Measurements from ENCODE around the gene WIPF2. TPM values are rescaled to one million over a fixed set of nuclear protein-coding genes. Genes with fewer than 3 reads are reported as not detected.

The WIPF2 gene
- total and polyA plus RNA-seq, 2 donors (not counting 3 experiments of a cell fraction or from before 2014, with no cell fraction given): 8.4 to 30.4 TPM

- Histone ChIP-seq H4K20me1 (replicated peaks; ENCODE audit: control insufficient read depth, extremely low read depth, insufficient read depth, low read length) (no peaks in the 10 kb centered on the region), H3K9ac (replicated peaks; ENCODE audit: extremely low read depth, insufficient read depth, low read length) (peak overlapping the region; percentile 3), H3K27me3 (ENCODE audit: control insufficient read depth in 2 of 2, insufficient read depth in 2 of 2, low read length in 2 of 2) (no peaks in the 10 kb centered on the region), H3K4me1 (ENCODE audit: control insufficient read depth, extremely low read depth, insufficient read depth, low read length) (peaks cover 3% of the 10 kb centered on the region), H3K4me2 (ENCODE audit: insufficient read depth, low read length) (peak overlapping the region; percentile 59), H3K4me3 (replicated peaks in 1 of 3; ENCODE audit: insufficient read depth in 1 of 3, low read depth in 1 of 3, low read length in 3 of 3) (no peak overlapping the region), H3K9me1 (replicated peaks; ENCODE audit: control insufficient read depth, extremely low read depth, insufficient read depth, low read length) (no peaks in the 10 kb centered on the region), H3K79me2 (ENCODE audit: control insufficient read depth, insufficient read depth, low read length) (no peaks in the 10 kb centered on the region), H3K9me3 (replicated peaks; ENCODE audit: control insufficient read depth, insufficient read depth, low read length) (no peaks in the 10 kb centered on the region), H3K27ac (ENCODE audit: insufficient read depth, low read depth, low read length) (no peak overlapping the region), H2AFZ (ENCODE audit: low read depth, low read length) (no peak overlapping the region), H3K36me3 (ENCODE audit: control insufficient read depth in 2 of 2, extremely low read depth in 1 of 2, insufficient read depth in 2 of 2, low read length in 2 of 2) (peaks cover 5 to 14% of the 10 kb centered on the region in 2 experiments)
- intact Hi-C loops (cut with micrococcal nuclease): no loop called here
- DNase-seq (ENCODE audit: low read depth, low spot score) (no peak), FAIRE-seq (no peak)
- dilution Hi-C loops (cut with MboI; ENCODE audit: extremely low pct_ligation_motif_present, low sequenced_read_pairs): no loop called here
- POLR2A ChIA-PET: no interaction called here
- CTCF ChIA-PET: interaction anchor here (0.7 to 1.4 kb wide), 2 partner anchors 8 to 14 kb away, joined by 3 to 4 read pairs; no protein-coding TSS in a partner anchor
- no TSS peak for BruUV-seq (replicated peaks)
- no peak for TF ChIP-seq EZH2 (IDR thresholded peaks at IDR 0.05; ENCODE audit: borderline replicate concordance, low read depth, low read length, severe bottlenecking)
- TF ChIP-seq POLR2A (IDR thresholded peaks at IDR 0.05; ENCODE audit: low read depth, low read length): no peak
- TF ChIP-seq MYC (IDR thresholded peaks at IDR 0.05; ENCODE audit: low read depth, low read length): no peak
- TF ChIP-seq MAX (IDR thresholded peaks at IDR 0.05; ENCODE audit: insufficient read depth, insufficient read length): no peak
- TF ChIP-seq GATA2 (IDR thresholded peaks at IDR 0.05; ENCODE audit: insufficient read depth, insufficient read length, low read depth, low read length): no peak
- TF ChIP-seq JUN (IDR thresholded peaks at IDR 0.05; ENCODE audit: borderline replicate concordance, insufficient read depth, insufficient read length, low read depth): no peak
- TF ChIP-seq POLR2AphosphoS5 (IDR thresholded peaks at IDR 0.05; ENCODE audit: insufficient read depth, low read depth, low read length): no peak
- TF ChIP-seq CTCF (IDR thresholded peaks at IDR 0.05; ENCODE audit: extremely low read depth in 1 of 2, insufficient read depth in 1 of 2, low read depth in 1 of 2, low read length in 2 of 2): no peak
- TF ChIP-seq FOS (IDR thresholded peaks at IDR 0.05; ENCODE audit: borderline replicate concordance, insufficient read depth, low read length): no peak
Observed at GRCh38 chr17:40176754-40177110, 42.4 kb upstream of the WIPF2 start.

Data from endothelial cell of umbilical vein (primary cell).